WTC11 (cell line): Measurements from ENCODE around the gene TNFSF13B. TPM values are rescaled to one million over a fixed set of nuclear protein-coding genes. Genes with fewer than 3 reads are reported as not detected.

Experiments used
- ATAC-seq: fragments of 200-7000 bp; cut with Tn5 transposase; 2 replicates; pipeline ENCODE4 v1.10.0; 2021; ENCODE audit warnings: mild to moderate bottlenecking, moderate library complexity
- CTCF ChIA-PET: fragments of 300-600 bp; sonication (Branson Sonifier 250); formaldehyde crosslinking; loops from one replicate; lab custom pipeline; 2021; ENCODE audit warnings: antibody characterized with exemption; lab: Charles Lee
- POLR2A ChIA-PET: fragments of 350-600 bp; sonication (Branson Sonifier 250); formaldehyde crosslinking; loops from one replicate; lab custom pipeline; 2021; ENCODE audit warnings: antibody characterized with exemption; lab: Charles Lee
- DNase-seq: peaks from one replicate; pipeline ENCODE4 v3.0.0; 2021; ENCODE audit warnings: low spot score
- H3K27ac Mint-ChIP-seq: 2 replicates; pipeline ENCODE4 v1.8.0; 2021; ENCODE audit warnings: mixed read lengths
- H3K27me3 Mint-ChIP-seq: 2 replicates; pipeline ENCODE4 v1.8.0; 2021; ENCODE audit warnings: low read depth, mild to moderate bottlenecking, moderate library complexity, mixed read lengths
- H3K36me3 Mint-ChIP-seq: 2 replicates; pipeline ENCODE4 v1.8.0; 2021; ENCODE audit warnings: mixed read lengths
- H3K4me1 Mint-ChIP-seq: 2 replicates; pipeline ENCODE4 v1.8.0; 2022; ENCODE audit warnings: mixed read lengths
- H3K4me3 Mint-ChIP-seq: 2 replicates; pipeline ENCODE4 v1.8.0; 2021; ENCODE audit warnings: mild to moderate bottlenecking, moderate library complexity, mixed read lengths
- H3K9me3 Mint-ChIP-seq: 2 replicates; pipeline ENCODE4 v1.8.0; 2021; ENCODE audit warnings: mixed read lengths
- AFF4 ChIP-seq: sonication (generic); formaldehyde crosslinking; IDR thresholded peaks from 2 replicates; pipeline ENCODE4 v1.8.1; 2023; ENCODE audit warnings: mild to moderate bottlenecking, missing genetic modification reagents, borderline replicate concordance
- EMX1 ChIP-seq: fragments of 250-450 bp; sonication (Bioruptor Pico); IDR thresholded peaks from 2 replicates; pipeline ENCODE4 v1.8.0; 2021; ENCODE audit warnings: mild to moderate bottlenecking
- FOXK1 ChIP-seq: sonication (generic); formaldehyde crosslinking; IDR thresholded peaks from 2 replicates; pipeline ENCODE4 v1.8.0; 2022; ENCODE audit warnings: mild to moderate bottlenecking, moderate library complexity, missing genetic modification reagents
- FOXP1 ChIP-seq: sonication (generic); formaldehyde crosslinking; IDR thresholded peaks from 2 replicates; pipeline ENCODE4 v1.8.0; 2022; ENCODE audit warnings: missing genetic modification reagents, mild to moderate bottlenecking, moderate library complexity, borderline replicate concordance
- GTF2I ChIP-seq: fragments of 250-450 bp; sonication (Bioruptor Pico); conservative IDR thresholded peaks from 2 replicates; pipeline ENCODE4 v1.4.0; 2021; ENCODE audit warnings: mild to moderate bottlenecking
- JAZF1 ChIP-seq: fragments of 250-450 bp; sonication (Bioruptor Pico); IDR thresholded peaks from 2 replicates; pipeline ENCODE4 v1.9.0; 2021; ENCODE audit warnings: moderate library complexity, mild to moderate bottlenecking, inconsistent platforms
- MLX ChIP-seq: sonication (generic); formaldehyde crosslinking; IDR thresholded peaks from 2 replicates; pipeline ENCODE4 v1.8.1; 2023; ENCODE audit warnings: mild to moderate bottlenecking, missing genetic modification reagents, moderate library complexity
- NR2C2 ChIP-seq: sonication (generic); formaldehyde crosslinking; IDR thresholded peaks from 2 replicates; pipeline ENCODE4 v1.8.0; 2022; ENCODE audit warnings: mild to moderate bottlenecking, missing genetic modification reagents
- SOX15 ChIP-seq: fragments of 250-450 bp; sonication (Bioruptor Pico); IDR thresholded peaks from 2 replicates; pipeline ENCODE4 v1.9.0; 2021; ENCODE audit warnings: mild to moderate bottlenecking
- STAT6 ChIP-seq: sonication (generic); formaldehyde crosslinking; conservative IDR thresholded peaks from 2 replicates; pipeline ENCODE4 v1.8.1; 2023; ENCODE audit warnings: mild to moderate bottlenecking, low read depth, missing genetic modification reagents, moderate library complexity
- TCF7 ChIP-seq: sonication (generic); formaldehyde crosslinking; IDR thresholded peaks from 2 replicates; pipeline ENCODE4 v1.8.0; 2022; ENCODE audit warnings: mild to moderate bottlenecking, low read depth, missing genetic modification reagents, moderate library complexity
- TEAD4 ChIP-seq: sonication (generic); formaldehyde crosslinking; IDR thresholded peaks from 2 replicates; pipeline ENCODE4 v1.8.0; 2022; ENCODE audit warnings: mild to moderate bottlenecking, missing genetic modification reagents
- ZNF232 ChIP-seq: sonication (generic); formaldehyde crosslinking; IDR thresholded peaks from 2 replicates; pipeline ENCODE4 v1.8.0; 2022; ENCODE audit warnings: mild to moderate bottlenecking, missing genetic modification reagents
- ZNF263 ChIP-seq: sonication (generic); formaldehyde crosslinking; IDR thresholded peaks from 2 replicates; pipeline ENCODE4 v1.8.1; 2022; ENCODE audit warnings: low read depth, mild to moderate bottlenecking, moderate library complexity, missing genetic modification reagents
- ZNF281 ChIP-seq: sonication (generic); formaldehyde crosslinking; IDR thresholded peaks from 2 replicates; pipeline ENCODE4 v1.8.0; 2023; ENCODE audit warnings: mild to moderate bottlenecking, missing genetic modification reagents
- ZNF396 ChIP-seq: fragments of 250-450 bp; sonication (Bioruptor Pico); IDR thresholded peaks from 2 replicates; pipeline ENCODE4 v1.8.0; 2021; ENCODE audit warnings: mild to moderate bottlenecking, moderate library complexity, borderline replicate concordance
- ZNF416 ChIP-seq: fragments of 250-450 bp; sonication (Bioruptor Pico); IDR thresholded peaks from 2 replicates; pipeline ENCODE4 v1.9.0; 2021; ENCODE audit warnings: mild to moderate bottlenecking, inconsistent platforms
- ZNF425 ChIP-seq: fragments of 250-450 bp; sonication (Bioruptor Pico); conservative IDR thresholded peaks from 2 replicates; pipeline ENCODE4 v1.9.0; 2021; ENCODE audit warnings: mild to moderate bottlenecking
- ZSCAN18 ChIP-seq: fragments of 250-450 bp; sonication (Bioruptor Pico); IDR thresholded peaks from 2 replicates; pipeline ENCODE4 v2.1.2; 2022; ENCODE audit warnings: mild to moderate bottlenecking, moderate library complexity
- total RNA-seq: library from RNA; stranded (reverse); gene quantifications from 3 replicates; pipeline ENCODE4 v1.2.3, GENCODE V29; 2021

TNFSF13B gene
- total RNA-seq, 1 experiment from 2014 or later, result 0.39 TPM

- POLR2A ChIA-PET, result no interaction called here
These were observed 83.1 kb downstream of the TNFSF13B start for GRCh38 chr13:108352599-108352998.

More at GRCh38 chr13:108352599-108352998, 83.1 kb downstream of the TNFSF13B start:
- peaks cover 17% of the 10 kb centered on the region for H3K4me1 Mint-ChIP-seq
- H3K27ac Mint-ChIP-seq, result no peak overlapping the region
- no peak for DNase-seq
- no peak for ATAC-seq
- TF ChIP-seq NR2C2 (no peak), ZSCAN18 (CRISPR knock-in tag) (no peak), STAT6 (CRISPR knock-in tag) (no peak), TEAD4 (CRISPR knock-in tag) (no peak), ZNF281 (no peak), EMX1 (no peak), SOX15 (CRISPR knock-in tag) (no peak), ZNF396 (no peak), GTF2I (CRISPR knock-in tag) (no peak), ZNF425 (CRISPR knock-in tag) (no peak), FOXK1 (no peak), ZNF232 (CRISPR knock-in tag) (no peak), AFF4 (CRISPR knock-in tag) (no peak), ZNF263 (CRISPR knock-in tag) (no peak), JAZF1 (CRISPR knock-in tag) (no peak), TCF7 (CRISPR knock-in tag) (no peak), MLX (CRISPR knock-in tag) (no peak), FOXP1 (CRISPR knock-in tag) (no peak), ZNF416 (no peak)
- H3K36me3 Mint-ChIP-seq, result no peaks in the 10 kb centered on the region
- no peak overlapping the region for H3K4me3 Mint-ChIP-seq
- CTCF ChIA-PET, result no interaction called here
- no peaks in the 10 kb centered on the region for H3K9me3 Mint-ChIP-seq
- no peaks in the 10 kb centered on the region for H3K27me3 Mint-ChIP-seq
